ENCODE data around the gene HLCS. TPM values are rescaled to one million over a fixed set of nuclear protein-coding genes. Genes with fewer than 3 reads are reported as not detected.

HLCS gene
- total and polyA plus RNA-seq, 10 of the 15 experiments (the other 5 are each of a cell fraction or from before 2014, with no cell fraction given): 1.5 to 12.7 (median 9.6) TPM

GRCh38 chr21:36848730-36849274 lies 117.7 kb downstream of the HLCS start:
- BruUV-seq (replicated peaks): no TSS peak
- Histone ChIP-seq H4K20me1 (ENCODE audit: control insufficient read depth, insufficient read depth) (no peaks in the 10 kb centered on the region), H3K27ac (ENCODE audit: control insufficient read depth, insufficient read depth) (no peak overlapping the region), H3K79me2 (ENCODE audit: control insufficient read depth, insufficient read depth, low read length) (no peaks in the 10 kb centered on the region), H3K4me2 (ENCODE audit: control insufficient read depth, insufficient read depth) (no peak overlapping the region), H3K36me3 (ENCODE audit: control insufficient read depth in 2 of 2, insufficient read depth in 2 of 2, low read length in 1 of 2) (no peaks in the 10 kb centered on the region), H3K27me3 (replicated peaks in 1 of 2; ENCODE audit: control insufficient read depth in 2 of 2, insufficient read depth in 2 of 2, low read length in 1 of 2) (no peaks in the 10 kb centered on the region), H2AFZ (ENCODE audit: control insufficient read depth, low read depth, low read length) (no peak overlapping the region), H3K4me3 (no peak overlapping the region), H3K4me1 (ENCODE audit: control insufficient read depth, insufficient read depth, low read length) (no peaks in the 10 kb centered on the region), H3K9me3 (replicated peaks; ENCODE audit: control insufficient read depth, insufficient read depth, low read length) (no peaks in the 10 kb centered on the region), H3K9ac (ENCODE audit: control insufficient read depth, insufficient read depth, low read length) (no peak overlapping the region)
- POLR2A ChIA-PET: no interaction called here
- CTCF ChIA-PET: interaction anchor here (1.1 to 1.5 kb wide), 3 partner anchors 9 to 218 kb away, joined by 3 to 5 read pairs (median 4); no protein-coding TSS in a partner anchor
- in situ Hi-C loops (cut with MboI) (no loop called here), intact Hi-C loops (cut with micrococcal nuclease; ENCODE audit: unreplicated experiment) (no loop called here)
- ATAC-seq (no peak), FAIRE-seq (no peak), DNase-seq (ENCODE audit: low read depth, low spot score) (no peak)
- SMC1A ChIA-PET (ENCODE audit: uncharacterized antibody, unreplicated experiment): interaction anchor here (1.1 to 1.6 kb wide), 2 partner anchors 15 to 216 kb away, joined by 4 read pairs; no protein-coding TSS in a partner anchor
- TF ChIP-seq, protein P1, sequence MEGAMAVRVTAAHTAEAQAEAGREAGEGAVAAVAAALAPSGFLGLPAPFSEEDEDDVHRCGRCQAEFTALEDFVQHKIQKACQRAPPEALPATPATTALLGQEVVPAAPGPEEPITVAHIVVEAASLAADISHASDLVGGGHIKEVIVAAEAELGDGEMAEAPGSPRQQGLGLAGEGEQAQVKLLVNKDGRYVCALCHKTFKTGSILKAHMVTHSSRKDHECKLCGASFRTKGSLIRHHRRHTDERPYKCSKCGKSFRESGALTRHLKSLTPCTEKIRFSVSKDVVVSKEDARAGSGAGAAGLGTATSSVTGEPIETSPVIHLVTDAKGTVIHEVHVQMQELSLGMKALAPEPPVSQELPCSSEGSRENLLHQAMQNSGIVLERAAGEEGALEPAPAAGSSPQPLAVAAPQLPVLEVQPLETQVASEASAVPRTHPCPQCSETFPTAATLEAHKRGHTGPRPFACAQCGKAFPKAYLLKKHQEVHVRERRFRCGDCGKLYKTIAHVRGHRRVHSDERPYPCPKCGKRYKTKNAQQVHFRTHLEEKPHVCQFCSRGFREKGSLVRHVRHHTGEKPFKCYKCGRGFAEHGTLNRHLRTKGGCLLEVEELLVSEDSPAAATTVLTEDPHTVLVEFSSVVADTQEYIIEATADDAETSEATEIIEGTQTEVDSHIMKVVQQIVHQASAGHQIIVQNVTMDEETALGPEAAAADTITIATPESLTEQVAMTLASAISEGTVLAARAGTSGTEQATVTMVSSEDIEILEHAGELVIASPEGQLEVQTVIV (IDR thresholded peaks at IDR 0.05; ENCODE audit: borderline replicate concordance, partially characterized antibody): no peak
- TF ChIP-seq RELA (IDR thresholded peaks at IDR 0.05; ENCODE audit: borderline replicate concordance, partially characterized antibody) (no peak), JUND (IDR thresholded peaks at IDR 0.05; ENCODE audit: low read depth, low read length) (no peak), GATAD2B (conservative IDR thresholded peaks at IDR 0.05; ENCODE audit: low read depth) (no peak), NR2C2 (IDR thresholded peaks at IDR 0.05; ENCODE audit: borderline replicate concordance, control insufficient read depth, insufficient read length, low read depth) (no peak), MXI1 (IDR thresholded peaks at IDR 0.05; ENCODE audit: low read depth, low read length) (no peak)
- WGBS (ENCODE audit: insufficient coverage, insufficient replicate concordance, low lambda C conversion rate, missing lambda C conversion rate): 94% methylated on average over 3 of the region's 3 CpGs
- RAD21 ChIA-PET (ENCODE audit: unreplicated experiment): no interaction called here

Data from GM12878 (cell line).